Loucy (cell line): ENCODE results near the gene INPP5K.

ENCODE experiments used
- H2AFZ ChIP-seq: fragments of 200-600 bp; sonication (generic); 2 replicates; pipeline ENCODE4 v1.6.0; 2016; ENCODE audit warnings: antibody characterized with exemption, mild to moderate bottlenecking, low read length, moderate library complexity
- H3F3A ChIP-seq: fragments of 200-600 bp; 2 replicates; pipeline ENCODE4 v1.6.0; 2016; ENCODE audit warnings: antibody characterized with exemption, low read depth, mild to moderate bottlenecking
- H3K27me3 ChIP-seq: fragments of 200-600 bp; sonication (generic); 2 replicates; pipeline ENCODE4 v1.6.1; 2014; ENCODE audit warnings: low read length, mild to moderate bottlenecking; ENCODE audit not compliant: insufficient read depth, poor library complexity, severe bottlenecking
- H3K36me3 ChIP-seq: fragments of 200-600 bp; sonication (generic); 2 replicates; pipeline ENCODE4 v1.6.1; 2016; ENCODE audit warnings: low read length; ENCODE audit not compliant: insufficient read depth
- H3K4me1 ChIP-seq: fragments of 200-600 bp; sonication (generic); 2 replicates; pipeline ENCODE4 v1.5.1; 2014; ENCODE audit warnings: low read length, mild to moderate bottlenecking; ENCODE audit not compliant: insufficient read depth, poor library complexity, severe bottlenecking
- H3K4me2 ChIP-seq: fragments of 200-600 bp; sonication (generic); 2 replicates; pipeline ENCODE4 v1.6.0; 2014; ENCODE audit warnings: antibody characterized with exemption, low read length, low read depth, mild to moderate bottlenecking; ENCODE audit not compliant: poor library complexity, severe bottlenecking
- H3K4me3 ChIP-seq: fragments of 200-600 bp; sonication (generic); 2 replicates; pipeline ENCODE4 v1.5.1; 2014; ENCODE audit warnings: low read length, mild to moderate bottlenecking, mixed read lengths; ENCODE audit not compliant: poor library complexity, severe bottlenecking
- H3K79me2 ChIP-seq: fragments of 200-600 bp; sonication (generic); 2 replicates; pipeline ENCODE4 v1.6.1; 2014; ENCODE audit warnings: low read length; ENCODE audit not compliant: insufficient read depth
- H3K9ac ChIP-seq: fragments of 200-600 bp; sonication (generic); 2 replicates; pipeline ENCODE4 v1.6.0; 2014; ENCODE audit warnings: mild to moderate bottlenecking, low read depth, low read length, moderate library complexity; ENCODE audit not compliant: poor library complexity, severe bottlenecking
- H3K9me2 ChIP-seq: fragments of 200-600 bp; sonication (generic); replicated peaks from 2 replicates; pipeline ENCODE4 v1.6.1; 2016; ENCODE audit warnings: low read depth, low read length, mixed read lengths
- H3K9me3 ChIP-seq: fragments of 200-600 bp; sonication (generic); 2 replicates; pipeline ENCODE4 v1.6.1; 2014; ENCODE audit warnings: mild to moderate bottlenecking, antibody characterized with exemption, low read length, low read depth; ENCODE audit not compliant: insufficient read depth
- H4K20me1 ChIP-seq: fragments of 200-600 bp; sonication (generic); 2 replicates; pipeline ENCODE4 v1.6.0; 2014; ENCODE audit warnings: antibody characterized with exemption, low read length, mild to moderate bottlenecking; ENCODE audit not compliant: insufficient read depth, poor library complexity, severe bottlenecking
- CTCF ChIP-seq: fragments of 200-600 bp; sonication (generic); conservative IDR thresholded peaks from 2 replicates; pipeline ENCODE4 v1.5.1; 2014; ENCODE audit warnings: mild to moderate bottlenecking, antibody characterized with exemption, low read length
- EZH2phosphoT487 ChIP-seq: fragments of 200-600 bp; IDR thresholded peaks from 2 replicates; pipeline ENCODE4 v1.6.1; 2018; ENCODE audit warnings: antibody characterized with exemption, mild to moderate bottlenecking, moderate library complexity, borderline replicate concordance

Gene INPP5K

GRCh38 chr17:1493291-1493980 is 23.0 kb downstream of the INPP5K start:
- no peaks in the 10 kb centered on the region for H3K9me2 ChIP-seq
- no peaks in the 10 kb centered on the region for H4K20me1 ChIP-seq
- no peaks in the 10 kb centered on the region for H3K9me3 ChIP-seq
- TF ChIP-seq CTCF: no peak
- TF ChIP-seq EZH2phosphoT487: no peak
- no peak overlapping the region for H3K9ac ChIP-seq
- H3K4me2 ChIP-seq: no peak overlapping the region
- H3K27me3 ChIP-seq: no peaks in the 10 kb centered on the region
- no peak overlapping the region for H2AFZ ChIP-seq
- peaks cover 5% of the 10 kb centered on the region for H3K4me1 ChIP-seq
- peaks cover 4% of the 10 kb centered on the region; the same call in 1 of the 2 replicates for H3K36me3 ChIP-seq
- no peaks in the 10 kb centered on the region for H3K79me2 ChIP-seq
- no peak overlapping the region for H3K4me3 ChIP-seq
- no peaks in the 10 kb centered on the region for H3F3A ChIP-seq

GRCh38 chr17:1492249-1493206 is 23.9 kb downstream of the INPP5K start, which contains the start of gene MYO1C:
Gene MYO1C, minus strand, starts transcription at chr17:1492686. Its CDS starts 199 bp downstream, at chr17:1492487.
- peak within 1 kb of the TSS; percentile 46 for H3K4me3 ChIP-seq
- H3K4me1 ChIP-seq: peaks cover 8% of the 10 kb centered on the region
- no peaks in the 10 kb centered on the region for H3K9me3 ChIP-seq
- no peak within 1 kb of the TSS for H3K9ac ChIP-seq
- peak within 1 kb of the TSS; percentile 54 for H3K4me2 ChIP-seq
- H3K36me3 ChIP-seq: peaks cover 2% of the 10 kb centered on the region; the same call in 1 of the 2 replicates
- no peaks in the 10 kb centered on the region for H4K20me1 ChIP-seq
- no peaks in the 10 kb centered on the region for H3F3A ChIP-seq
- H3K79me2 ChIP-seq: no peaks in the 10 kb centered on the region
- no peak within 1 kb of the TSS for H2AFZ ChIP-seq
- no peaks in the 10 kb centered on the region for H3K9me2 ChIP-seq
- no peak for TF ChIP-seq CTCF
- TF ChIP-seq EZH2phosphoT487: no peak
- peaks cover 2% of the 10 kb centered on the region for H3K27me3 ChIP-seq

GRCh38 chr17:1491443-1492248 is 24.8 kb downstream of the INPP5K start:
- TF ChIP-seq EZH2phosphoT487 (no peak), CTCF (no peak)
- Histone ChIP-seq H3K4me3 (peak overlapping the region; percentile 77), H3K4me1 (peaks cover 17% of the 10 kb centered on the region), H3K9ac (peak overlapping the region; percentile 67), H3K27me3 (peaks cover 8% of the 10 kb centered on the region), H3F3A (no peaks in the 10 kb centered on the region), H2AFZ (peak overlapping the region; percentile 91), H3K36me3 (no peaks in the 10 kb centered on the region), H4K20me1 (no peaks in the 10 kb centered on the region), H3K9me3 (no peaks in the 10 kb centered on the region), H3K4me2 (peak overlapping the region; percentile 92), H3K9me2 (no peaks in the 10 kb centered on the region), H3K79me2 (no peaks in the 10 kb centered on the region)
